KMS-11 (cell line): ENCODE results near the gene PKHD1.

ENCODE experiments used
- H2AFZ ChIP-seq: fragments of 200-600 bp; sonication (generic); 2 replicates; pipeline ENCODE4 v1.6.1; 2016; ENCODE audit warnings: antibody characterized with exemption, mixed run types, low read depth
- H3K27ac ChIP-seq: fragments of 200-600 bp; sonication (generic); 2 replicates; pipeline ENCODE4 v1.6.1; 2016; ENCODE audit warnings: mild to moderate bottlenecking, mixed run types
- H3K27me3 ChIP-seq: fragments of 200-600 bp; sonication (generic); 2 replicates; pipeline ENCODE4 v1.6.1; 2017; ENCODE audit warnings: mild to moderate bottlenecking, low read depth, mixed run types, moderate library complexity; ENCODE audit not compliant: insufficient read depth
- H3K36me3 ChIP-seq: fragments of 200-600 bp; sonication (generic); 2 replicates; pipeline ENCODE4 v1.6.1; 2017; ENCODE audit warnings: mild to moderate bottlenecking, mixed run types; ENCODE audit not compliant: insufficient read depth
- H3K4me1 ChIP-seq: fragments of 200-600 bp; sonication (generic); 2 replicates; pipeline ENCODE4 v1.6.1; 2016; ENCODE audit warnings: mild to moderate bottlenecking, low read depth, mixed run types; ENCODE audit not compliant: poor library complexity, severe bottlenecking
- H3K4me2 ChIP-seq: fragments of 200-600 bp; sonication (generic); 2 replicates; pipeline ENCODE4 v1.7.0; 2016; ENCODE audit warnings: mild to moderate bottlenecking, mixed run types
- H3K4me3 ChIP-seq: fragments of 200-600 bp; sonication (generic); IDR thresholded peaks from 2 replicates; pipeline ENCODE4 v1.6.1; 2017; ENCODE audit warnings: low read depth, low read length, mixed read lengths; ENCODE audit not compliant: insufficient read depth
- H3K79me2 ChIP-seq: fragments of 200-600 bp; sonication (generic); 2 replicates; pipeline ENCODE4 v1.6.1; 2016; ENCODE audit warnings: low read depth, mixed run types; ENCODE audit not compliant: insufficient read depth
- H3K9ac ChIP-seq: fragments of 200-600 bp; sonication (generic); 2 replicates; pipeline ENCODE4 v1.6.1; 2016; ENCODE audit warnings: mild to moderate bottlenecking, mixed run types
- H4K20me1 ChIP-seq: fragments of 200-600 bp; sonication (generic); 2 replicates; pipeline ENCODE4 v1.6.1; 2016; ENCODE audit warnings: mild to moderate bottlenecking, mixed run types; ENCODE audit not compliant: insufficient read depth
- CTCF ChIP-seq: fragments of 200-600 bp; sonication (generic); conservative IDR thresholded peaks from 2 replicates; pipeline ENCODE4 v1.6.1; 2017; ENCODE audit warnings: low read depth, mild to moderate bottlenecking, antibody characterized with exemption, low read length, moderate library complexity, mixed read lengths

PKHD1 gene

GRCh38 chr6:51571168-51571567 is 516.2 kb downstream of the PKHD1 start:
- no peaks in the 10 kb centered on the region for H3K4me1 ChIP-seq
- no peaks in the 10 kb centered on the region for H3K27me3 ChIP-seq
- H3K79me2 ChIP-seq: no peaks in the 10 kb centered on the region
- no peak overlapping the region for H3K9ac ChIP-seq
- no peaks in the 10 kb centered on the region for H4K20me1 ChIP-seq
- no peak for TF ChIP-seq CTCF
- no peak overlapping the region for H3K4me3 ChIP-seq
- H2AFZ ChIP-seq: no peak overlapping the region
- no peak overlapping the region for H3K4me2 ChIP-seq
- H3K36me3 ChIP-seq: no peaks in the 10 kb centered on the region
- H3K27ac ChIP-seq: no peak overlapping the region

GRCh38 chr6:51570168-51570921 is 517.1 kb downstream of the PKHD1 start:
- no peak for TF ChIP-seq CTCF
- Histone ChIP-seq H3K4me2 (no peak overlapping the region), H3K27ac (no peak overlapping the region), H3K36me3 (no peaks in the 10 kb centered on the region), H3K9ac (no peak overlapping the region), H3K79me2 (no peaks in the 10 kb centered on the region), H3K4me1 (no peaks in the 10 kb centered on the region), H3K27me3 (no peaks in the 10 kb centered on the region), H3K4me3 (no peak overlapping the region), H2AFZ (no peak overlapping the region), H4K20me1 (no peaks in the 10 kb centered on the region)

- Histone ChIP-seq H3K4me3 (no peak overlapping the region), H2AFZ (no peak overlapping the region)
- TF ChIP-seq CTCF: no peak
Measured at GRCh38 chr6:51569594-51569993, 517.8 kb downstream of the PKHD1 start.

GRCh38 chr6:51568771-51569170 is 518.6 kb downstream of the PKHD1 start:
- no peaks in the 10 kb centered on the region for H4K20me1 ChIP-seq
- H2AFZ ChIP-seq: no peak overlapping the region
- H3K27ac ChIP-seq: no peak overlapping the region
- no peak overlapping the region for H3K4me3 ChIP-seq
- H3K9ac ChIP-seq: no peak overlapping the region
- no peak for TF ChIP-seq CTCF
- H3K4me1 ChIP-seq: no peaks in the 10 kb centered on the region
- no peaks in the 10 kb centered on the region for H3K79me2 ChIP-seq
- no peaks in the 10 kb centered on the region for H3K36me3 ChIP-seq
- no peak overlapping the region for H3K4me2 ChIP-seq
- H3K27me3 ChIP-seq: no peaks in the 10 kb centered on the region

More at GRCh38 chr6:51569594-51569993, 517.8 kb downstream of the PKHD1 start:
- Histone ChIP-seq H3K27me3 (no peaks in the 10 kb centered on the region), H3K4me2 (no peak overlapping the region), H3K27ac (no peak overlapping the region), H4K20me1 (no peaks in the 10 kb centered on the region), H3K9ac (no peak overlapping the region), H3K4me1 (no peaks in the 10 kb centered on the region), H3K79me2 (no peaks in the 10 kb centered on the region), H3K36me3 (no peaks in the 10 kb centered on the region)
